WTC11 (cell line): ENCODE data around the gene CCDC87. TPM values are rescaled to one million over a fixed set of nuclear protein-coding genes. Genes with fewer than 3 reads are reported as not detected.
A peak's percentile ranks its signal among the peaks of the same experiment; 100 is the strongest.

Experiments used
- ATAC-seq: fragments of 200-7000 bp; cut with Tn5 transposase; 2 replicates; pipeline ENCODE4 v1.10.0; 2021; ENCODE audit warnings: mild to moderate bottlenecking, moderate library complexity
- Bru-seq: library from RNA; stranded (reverse); fragments of 400-500 nt; gene quantifications from one replicate; lab custom pipeline; 2021; lab: Mats Ljungman, UMichigan
- CTCF ChIA-PET: fragments of 300-600 bp; sonication (Branson Sonifier 250); formaldehyde crosslinking; loops from one replicate; lab custom pipeline; 2021; ENCODE audit warnings: antibody characterized with exemption; lab: Charles Lee
- POLR2A ChIA-PET: fragments of 350-600 bp; sonication (Branson Sonifier 250); formaldehyde crosslinking; loops from one replicate; lab custom pipeline; 2021; ENCODE audit warnings: antibody characterized with exemption; lab: Charles Lee
- DNase-seq: peaks from one replicate; pipeline ENCODE4 v3.0.0; 2021; ENCODE audit warnings: low spot score
- H3K27ac Mint-ChIP-seq: 2 replicates; pipeline ENCODE4 v1.8.0; 2021; ENCODE audit warnings: mixed read lengths
- H3K27me3 Mint-ChIP-seq: 2 replicates; pipeline ENCODE4 v1.8.0; 2021; ENCODE audit warnings: low read depth, mild to moderate bottlenecking, moderate library complexity, mixed read lengths
- H3K36me3 Mint-ChIP-seq: 2 replicates; pipeline ENCODE4 v1.8.0; 2021; ENCODE audit warnings: mixed read lengths
- H3K4me1 Mint-ChIP-seq: 2 replicates; pipeline ENCODE4 v1.8.0; 2022; ENCODE audit warnings: mixed read lengths
- H3K4me3 Mint-ChIP-seq: 2 replicates; pipeline ENCODE4 v1.8.0; 2021; ENCODE audit warnings: mild to moderate bottlenecking, moderate library complexity, mixed read lengths
- H3K9me3 Mint-ChIP-seq: 2 replicates; pipeline ENCODE4 v1.8.0; 2021; ENCODE audit warnings: mixed read lengths
- CREB1 ChIP-seq: sonication (generic); formaldehyde crosslinking; IDR thresholded peaks from 2 replicates; pipeline ENCODE4 v1.8.0; 2023; ENCODE audit warnings: mild to moderate bottlenecking, missing genetic modification reagents
- FOXJ3 ChIP-seq: sonication (generic); formaldehyde crosslinking; IDR thresholded peaks from 2 replicates; pipeline ENCODE4 v1.9.0; 2021; ENCODE audit warnings: missing genetic modification reagents, mild to moderate bottlenecking, borderline replicate concordance
- FOXK1 ChIP-seq: sonication (generic); formaldehyde crosslinking; IDR thresholded peaks from 2 replicates; pipeline ENCODE4 v1.8.0; 2022; ENCODE audit warnings: mild to moderate bottlenecking, moderate library complexity, missing genetic modification reagents
- FOXP4 ChIP-seq: sonication (generic); formaldehyde crosslinking; IDR thresholded peaks from 2 replicates; pipeline ENCODE4 v1.8.0; 2022; ENCODE audit warnings: mild to moderate bottlenecking, missing genetic modification reagents
- GTF2I ChIP-seq: fragments of 250-450 bp; sonication (Bioruptor Pico); conservative IDR thresholded peaks from 2 replicates; pipeline ENCODE4 v1.4.0; 2021; ENCODE audit warnings: mild to moderate bottlenecking
- IRF2 ChIP-seq: sonication (generic); formaldehyde crosslinking; IDR thresholded peaks from 2 replicates; pipeline ENCODE4 v1.8.0; 2022; ENCODE audit warnings: low read depth, missing genetic modification reagents, borderline replicate concordance
- JUN ChIP-seq: sonication (generic); formaldehyde crosslinking; IDR thresholded peaks from 2 replicates; pipeline ENCODE4 v1.8.0; 2023; ENCODE audit warnings: mild to moderate bottlenecking, missing genetic modification reagents
- MAX ChIP-seq: sonication (generic); formaldehyde crosslinking; IDR thresholded peaks from 2 replicates; pipeline ENCODE4 v1.8.0; 2022; ENCODE audit warnings: mild to moderate bottlenecking, missing genetic modification reagents
- MYBL2 ChIP-seq: sonication (generic); formaldehyde crosslinking; IDR thresholded peaks from 2 replicates; pipeline ENCODE4 v1.8.1; 2023; ENCODE audit warnings: mild to moderate bottlenecking, moderate library complexity, missing genetic modification reagents
- NR2C2 ChIP-seq: sonication (generic); formaldehyde crosslinking; IDR thresholded peaks from 2 replicates; pipeline ENCODE4 v1.8.0; 2022; ENCODE audit warnings: mild to moderate bottlenecking, missing genetic modification reagents
- ZBTB43 ChIP-seq: sonication (generic); formaldehyde crosslinking; IDR thresholded peaks from 2 replicates; pipeline ENCODE4 v1.8.1; 2023; ENCODE audit warnings: mild to moderate bottlenecking, missing genetic modification reagents
- ZNF232 ChIP-seq: sonication (generic); formaldehyde crosslinking; IDR thresholded peaks from 2 replicates; pipeline ENCODE4 v1.8.0; 2022; ENCODE audit warnings: mild to moderate bottlenecking, missing genetic modification reagents
- ZNF317 ChIP-seq: sonication (generic); formaldehyde crosslinking; IDR thresholded peaks from 2 replicates; pipeline ENCODE4 v1.8.1; 2023; ENCODE audit warnings: low read depth, mild to moderate bottlenecking, moderate library complexity, missing genetic modification reagents, borderline replicate concordance
- ZNF416 ChIP-seq: fragments of 250-450 bp; sonication (Bioruptor Pico); IDR thresholded peaks from 2 replicates; pipeline ENCODE4 v1.9.0; 2021; ENCODE audit warnings: mild to moderate bottlenecking, inconsistent platforms
- ZNF512 ChIP-seq: sonication (generic); formaldehyde crosslinking; IDR thresholded peaks from 2 replicates; pipeline ENCODE4 v1.8.1; 2022; ENCODE audit warnings: missing genetic modification reagents, borderline replicate concordance
- ZNF671 ChIP-seq: fragments of 250-450 bp; sonication (Bioruptor Pico); IDR thresholded peaks from 2 replicates; pipeline ENCODE4 v1.8.0; 2021; ENCODE audit warnings: mild to moderate bottlenecking
- long read RNA-seq, 3 experiments: library from RNA in 1 of 3; library from capped mRNA in 1 of 3; library from polyadenylated mRNA in 1 of 3; unstranded in 2 of 3; stranded (forward) in 1 of 3; transcript quantifications; one replicate each; pipeline ENCODE4 v2.0.0, GENCODE V29; 2021
- total RNA-seq: library from RNA; stranded (reverse); gene quantifications from 3 replicates; pipeline ENCODE4 v1.2.3, GENCODE V29; 2021
- TF ChIP-seq, protein P1 (sequence below): fragments of 250-450 bp; sonication (Bioruptor Pico); IDR thresholded peaks from 2 replicates; pipeline ENCODE4 v1.9.0; 2021; ENCODE audit warnings: moderate library complexity, mild to moderate bottlenecking, inconsistent platforms, borderline replicate concordance
- TF ChIP-seq, protein P2 (sequence below): fragments of 250-450 bp; sonication (Bioruptor Pico); IDR thresholded peaks from 2 replicates; pipeline ENCODE4 v1.9.0; 2021; ENCODE audit warnings: mild to moderate bottlenecking, borderline replicate concordance
- TF ChIP-seq, protein P3 (sequence below): fragments of 250-450 bp; sonication (Bioruptor Pico); conservative IDR thresholded peaks from 2 replicates; pipeline ENCODE4 v1.9.0; 2021; ENCODE audit warnings: mild to moderate bottlenecking

The CCDC87 gene, protein sequence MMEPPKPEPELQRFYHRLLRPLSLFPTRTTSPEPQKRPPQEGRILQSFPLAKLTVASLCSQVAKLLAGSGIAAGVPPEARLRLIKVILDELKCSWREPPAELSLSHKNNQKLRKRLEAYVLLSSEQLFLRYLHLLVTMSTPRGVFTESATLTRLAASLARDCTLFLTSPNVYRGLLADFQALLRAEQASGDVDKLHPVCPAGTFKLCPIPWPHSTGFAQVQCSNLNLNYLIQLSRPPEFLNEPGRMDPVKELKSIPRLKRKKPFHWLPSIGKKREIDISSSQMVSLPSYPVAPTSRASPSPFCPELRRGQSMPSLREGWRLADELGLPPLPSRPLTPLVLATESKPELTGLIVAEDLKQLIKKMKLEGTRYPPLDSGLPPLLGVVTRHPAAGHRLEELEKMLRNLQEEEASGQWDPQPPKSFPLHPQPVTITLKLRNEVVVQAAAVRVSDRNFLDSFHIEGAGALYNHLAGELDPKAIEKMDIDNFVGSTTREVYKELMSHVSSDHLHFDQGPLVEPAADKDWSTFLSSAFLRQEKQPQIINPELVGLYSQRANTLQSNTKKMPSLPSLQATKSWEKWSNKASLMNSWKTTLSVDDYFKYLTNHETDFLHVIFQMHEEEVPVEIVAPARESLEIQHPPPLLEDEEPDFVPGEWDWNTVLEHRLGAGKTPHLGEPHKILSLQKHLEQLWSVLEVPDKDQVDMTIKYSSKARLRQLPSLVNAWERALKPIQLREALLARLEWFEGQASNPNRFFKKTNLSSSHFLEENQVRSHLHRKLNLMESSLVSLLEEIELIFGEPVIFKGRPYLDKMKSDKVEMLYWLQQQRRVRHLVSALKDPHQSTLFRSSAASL
- total RNA-seq (0.71 to 0.85 TPM (median 0.80 TPM) in 3 replicates), Bru-seq, nascent RNA (percentile 53 among the genes with signal in this experiment)
- long read RNA-seq, experiment 1, partial matches to known transcripts = 0 of 3 reads
- long read RNA-seq, experiment 1, other reads (novel, unspliced or antisense) = 0 of 3 reads
- long read RNA-seq, experiment 2 = 0 reads
- long read RNA-seq, experiment 3 = 0 reads

GRCh38 chr11:66592457-66593302, at the start of gene CCDC87, which contains the start of gene CCS:
Gene CCDC87 (minus strand): TSS chr11:66593063. CDS start chr11:66593015, 48 bp downstream.
Gene CCS (plus strand): TSS chr11:66593185. CDS start chr11:66593262, 77 bp downstream.
- H3K4me1 Mint-ChIP-seq = peaks cover 11% of the 10 kb centered on the region
- peak within 1 kb of the TSS; percentile 99 for H3K27ac Mint-ChIP-seq
- H3K4me3 Mint-ChIP-seq = peak within 1 kb of the TSS; percentile 97
- H3K9me3 Mint-ChIP-seq = peaks cover 23% of the 10 kb centered on the region
- H3K36me3 Mint-ChIP-seq = peaks cover 15% of the 10 kb centered on the region
- ChIA-PET POLR2A (interaction anchor here (0.8 to 1.5 kb wide), 5 partner anchors 13 to 85 kb away, joined by 3 to 11 read pairs (median 5); partner anchors contain the start of genes ACTN3, RBM14, RBM4 and RBM4B), CTCF (interaction anchor here (0.6 to 1.8 kb wide), 30 partner anchors 9 to 338 kb away, joined by 3 to 23 read pairs (median 4); partner anchors contain the start of genes ACTN3, CTSF, DPP3 and PELI3)
- ATAC-seq (peak; percentile 94), DNase-seq (peak; percentile 97)
- peaks cover 39% of the 10 kb centered on the region for H3K27me3 Mint-ChIP-seq
- TF ChIP-seq, protein P1, sequence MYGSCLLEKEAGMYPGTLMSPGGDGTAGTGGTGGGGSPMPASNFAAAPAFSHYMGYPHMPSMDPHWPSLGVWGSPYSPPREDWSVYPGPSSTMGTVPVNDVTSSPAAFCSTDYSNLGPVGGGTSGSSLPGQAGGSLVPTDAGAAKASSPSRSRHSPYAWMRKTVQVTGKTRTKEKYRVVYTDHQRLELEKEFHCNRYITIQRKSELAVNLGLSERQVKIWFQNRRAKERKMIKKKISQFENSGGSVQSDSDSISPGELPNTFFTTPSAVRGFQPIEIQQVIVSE (CRISPR knock-in tag) = no peak
- TF ChIP-seq ZNF416 (CRISPR knock-in tag) = no peak
- peak; percentile 86 for TF ChIP-seq ZNF317
- TF ChIP-seq CREB1 = peak; percentile 36
- TF ChIP-seq JUN = peak; percentile 77; the same call in 1 of the 2 replicates
- TF ChIP-seq FOXJ3 = no peak
- peak; percentile 73 for TF ChIP-seq MYBL2
- no peak for TF ChIP-seq NR2C2 (CRISPR knock-in tag)
- peak; percentile 73 for TF ChIP-seq ZNF232 (CRISPR knock-in tag)
- TF ChIP-seq IRF2 (CRISPR knock-in tag) = no peak
- TF ChIP-seq, protein P2, sequence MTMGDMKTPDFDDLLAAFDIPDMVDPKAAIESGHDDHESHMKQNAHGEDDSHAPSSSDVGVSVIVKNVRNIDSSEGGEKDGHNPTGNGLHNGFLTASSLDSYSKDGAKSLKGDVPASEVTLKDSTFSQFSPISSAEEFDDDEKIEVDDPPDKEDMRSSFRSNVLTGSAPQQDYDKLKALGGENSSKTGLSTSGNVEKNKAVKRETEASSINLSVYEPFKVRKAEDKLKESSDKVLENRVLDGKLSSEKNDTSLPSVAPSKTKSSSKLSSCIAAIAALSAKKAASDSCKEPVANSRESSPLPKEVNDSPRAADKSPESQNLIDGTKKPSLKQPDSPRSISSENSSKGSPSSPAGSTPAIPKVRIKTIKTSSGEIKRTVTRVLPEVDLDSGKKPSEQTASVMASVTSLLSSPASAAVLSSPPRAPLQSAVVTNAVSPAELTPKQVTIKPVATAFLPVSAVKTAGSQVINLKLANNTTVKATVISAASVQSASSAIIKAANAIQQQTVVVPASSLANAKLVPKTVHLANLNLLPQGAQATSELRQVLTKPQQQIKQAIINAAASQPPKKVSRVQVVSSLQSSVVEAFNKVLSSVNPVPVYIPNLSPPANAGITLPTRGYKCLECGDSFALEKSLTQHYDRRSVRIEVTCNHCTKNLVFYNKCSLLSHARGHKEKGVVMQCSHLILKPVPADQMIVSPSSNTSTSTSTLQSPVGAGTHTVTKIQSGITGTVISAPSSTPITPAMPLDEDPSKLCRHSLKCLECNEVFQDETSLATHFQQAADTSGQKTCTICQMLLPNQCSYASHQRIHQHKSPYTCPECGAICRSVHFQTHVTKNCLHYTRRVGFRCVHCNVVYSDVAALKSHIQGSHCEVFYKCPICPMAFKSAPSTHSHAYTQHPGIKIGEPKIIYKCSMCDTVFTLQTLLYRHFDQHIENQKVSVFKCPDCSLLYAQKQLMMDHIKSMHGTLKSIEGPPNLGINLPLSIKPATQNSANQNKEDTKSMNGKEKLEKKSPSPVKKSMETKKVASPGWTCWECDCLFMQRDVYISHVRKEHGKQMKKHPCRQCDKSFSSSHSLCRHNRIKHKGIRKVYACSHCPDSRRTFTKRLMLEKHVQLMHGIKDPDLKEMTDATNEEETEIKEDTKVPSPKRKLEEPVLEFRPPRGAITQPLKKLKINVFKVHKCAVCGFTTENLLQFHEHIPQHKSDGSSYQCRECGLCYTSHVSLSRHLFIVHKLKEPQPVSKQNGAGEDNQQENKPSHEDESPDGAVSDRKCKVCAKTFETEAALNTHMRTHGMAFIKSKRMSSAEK (CRISPR knock-in tag) = no peak
- no peak for TF ChIP-seq GTF2I
- TF ChIP-seq, protein P3, sequence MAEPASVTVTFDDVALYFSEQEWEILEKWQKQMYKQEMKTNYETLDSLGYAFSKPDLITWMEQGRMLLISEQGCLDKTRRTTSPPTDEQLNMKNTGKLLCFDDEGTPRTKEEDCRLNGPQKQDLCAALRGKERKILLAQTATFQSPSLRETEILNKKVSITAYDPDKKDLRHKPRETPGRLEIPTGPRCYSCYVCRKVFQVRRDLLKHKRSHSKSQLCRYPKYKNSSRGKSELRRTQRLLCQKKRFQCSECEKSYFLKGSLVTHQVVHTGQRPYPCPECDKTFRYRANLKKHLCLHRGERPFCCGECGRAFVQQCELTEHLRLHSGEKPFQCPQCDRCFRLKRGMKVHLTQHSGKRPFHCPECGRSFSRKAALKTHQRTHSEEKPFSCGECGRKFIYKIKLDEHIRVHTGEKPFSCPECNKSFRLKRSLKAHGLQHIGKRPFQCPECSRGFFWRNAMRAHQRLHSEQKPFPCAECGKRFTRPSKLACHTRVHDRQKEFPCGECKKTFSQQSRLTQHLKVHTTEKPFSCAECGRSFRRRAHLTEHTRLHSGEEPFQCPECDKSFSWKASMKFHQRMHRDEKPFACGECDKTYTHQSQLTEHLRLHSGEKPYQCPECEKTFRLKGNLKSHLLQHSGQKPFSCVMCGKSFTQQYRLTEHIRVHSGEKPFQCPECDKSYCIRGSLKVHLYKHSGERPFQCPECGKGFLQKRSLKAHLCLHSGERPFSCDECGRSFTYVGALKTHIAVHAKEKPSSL = no peak
- peak; percentile 85; the same call in 1 of the 2 replicates for TF ChIP-seq ZBTB43 (CRISPR knock-in tag)
- TF ChIP-seq MAX (CRISPR knock-in tag) = peak; percentile 97
- no peak for TF ChIP-seq ZNF512 (CRISPR knock-in tag)
- TF ChIP-seq FOXP4 (CRISPR knock-in tag) = peak; percentile 83; the same call in 1 of the 2 replicates
- TF ChIP-seq FOXK1 = peak; percentile 77
- TF ChIP-seq ZNF671 = no peak
